ENCODE measurements around the gene CHPF.

GRCh38 chr2:219545943-219546352, 2.3 kb upstream of the CHPF start:
- TF ChIP-seq CTCF (IDR thresholded peaks at IDR 0.05 in 4 of 5, conservative IDR thresholded peaks at IDR 0.05 in 1 of 5): no peak
- no peak for TF ChIP-seq POLR2A (IDR thresholded peaks at IDR 0.05)

All from gastrocnemius medialis (tissue), 4 donors.